Measurements from ENCODE around the gene KCTD5. TPM values are rescaled to one million over a fixed set of nuclear protein-coding genes. Genes with fewer than 3 reads are reported as not detected.

Gene KCTD5
- total RNA-seq, 1 donor = 16.4 TPM

DNA sequence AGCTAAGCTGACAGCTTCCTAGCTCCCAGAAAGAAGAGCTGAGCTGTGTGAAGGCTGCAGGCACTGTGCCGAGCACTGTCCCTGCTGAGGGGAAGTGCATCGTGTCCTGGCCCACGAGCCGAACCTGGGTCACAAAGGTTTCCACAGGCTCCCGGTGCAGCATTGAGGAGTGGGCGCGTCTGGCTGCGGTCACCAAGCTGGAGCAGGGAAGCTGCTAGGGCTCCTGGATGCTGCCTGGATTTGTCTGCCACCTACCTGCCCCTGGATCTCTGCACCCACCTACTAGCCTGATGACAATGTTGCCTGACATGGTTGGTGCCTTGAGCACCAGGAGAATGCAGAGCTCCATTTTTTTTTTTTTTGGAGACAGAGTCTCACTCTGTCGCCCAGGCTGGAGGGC lies 63.6 kb downstream of the KCTD5 start:
- TF ChIP-seq, protein P1, sequence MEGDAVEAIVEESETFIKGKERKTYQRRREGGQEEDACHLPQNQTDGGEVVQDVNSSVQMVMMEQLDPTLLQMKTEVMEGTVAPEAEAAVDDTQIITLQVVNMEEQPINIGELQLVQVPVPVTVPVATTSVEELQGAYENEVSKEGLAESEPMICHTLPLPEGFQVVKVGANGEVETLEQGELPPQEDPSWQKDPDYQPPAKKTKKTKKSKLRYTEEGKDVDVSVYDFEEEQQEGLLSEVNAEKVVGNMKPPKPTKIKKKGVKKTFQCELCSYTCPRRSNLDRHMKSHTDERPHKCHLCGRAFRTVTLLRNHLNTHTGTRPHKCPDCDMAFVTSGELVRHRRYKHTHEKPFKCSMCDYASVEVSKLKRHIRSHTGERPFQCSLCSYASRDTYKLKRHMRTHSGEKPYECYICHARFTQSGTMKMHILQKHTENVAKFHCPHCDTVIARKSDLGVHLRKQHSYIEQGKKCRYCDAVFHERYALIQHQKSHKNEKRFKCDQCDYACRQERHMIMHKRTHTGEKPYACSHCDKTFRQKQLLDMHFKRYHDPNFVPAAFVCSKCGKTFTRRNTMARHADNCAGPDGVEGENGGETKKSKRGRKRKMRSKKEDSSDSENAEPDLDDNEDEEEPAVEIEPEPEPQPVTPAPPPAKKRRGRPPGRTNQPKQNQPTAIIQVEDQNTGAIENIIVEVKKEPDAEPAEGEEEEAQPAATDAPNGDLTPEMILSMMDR (IDR thresholded peaks at IDR 0.05; ENCODE audit: insufficient read depth, low read length) = no peak
- DNase-seq (ENCODE audit: low read depth) = no peak
- no peak overlapping the region for H3K4me3 ChIP-seq (ENCODE audit: low read depth, low read length)

DNA sequence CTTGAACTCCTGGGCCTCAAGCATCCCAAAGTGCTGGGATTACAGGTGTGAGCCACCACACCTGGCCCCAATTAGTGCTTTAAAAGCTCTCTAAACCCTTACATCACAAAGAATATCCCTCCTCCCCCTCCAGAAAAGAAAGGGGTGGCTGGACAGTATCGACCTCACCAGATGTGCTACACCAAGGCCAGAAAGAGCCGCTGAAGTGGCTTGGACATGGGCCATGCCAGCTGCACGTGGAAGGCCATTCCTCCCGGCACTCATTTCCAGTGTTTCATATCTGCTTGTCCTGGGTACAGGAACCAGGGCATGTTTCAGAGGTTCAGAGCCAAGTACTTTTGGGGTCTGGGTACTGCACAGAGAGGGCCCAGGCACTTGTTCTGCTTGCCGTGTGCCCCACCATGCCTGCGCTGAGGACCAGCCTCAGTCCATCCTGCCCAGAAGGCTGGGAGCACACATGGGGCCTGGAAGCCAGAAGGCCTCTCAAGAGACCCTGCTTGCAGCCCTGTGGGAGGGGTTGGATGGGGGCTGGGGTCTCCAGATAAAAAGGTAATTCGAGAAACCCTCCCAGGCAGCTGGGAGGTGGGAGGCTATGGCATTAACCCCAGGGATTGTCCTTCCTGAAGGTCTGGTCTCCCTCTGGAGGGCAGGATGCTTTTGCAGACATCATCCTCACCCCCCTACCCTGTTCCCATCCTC lies 66.6 kb downstream of the KCTD5 start:
- H3K4me3 ChIP-seq (ENCODE audit: low read depth, low read length) = no peak overlapping the region
- TF ChIP-seq, protein P1 (IDR thresholded peaks at IDR 0.05; ENCODE audit: insufficient read depth, low read length) = no peak
- DNase-seq (ENCODE audit: low read depth) = no peak

DNA sequence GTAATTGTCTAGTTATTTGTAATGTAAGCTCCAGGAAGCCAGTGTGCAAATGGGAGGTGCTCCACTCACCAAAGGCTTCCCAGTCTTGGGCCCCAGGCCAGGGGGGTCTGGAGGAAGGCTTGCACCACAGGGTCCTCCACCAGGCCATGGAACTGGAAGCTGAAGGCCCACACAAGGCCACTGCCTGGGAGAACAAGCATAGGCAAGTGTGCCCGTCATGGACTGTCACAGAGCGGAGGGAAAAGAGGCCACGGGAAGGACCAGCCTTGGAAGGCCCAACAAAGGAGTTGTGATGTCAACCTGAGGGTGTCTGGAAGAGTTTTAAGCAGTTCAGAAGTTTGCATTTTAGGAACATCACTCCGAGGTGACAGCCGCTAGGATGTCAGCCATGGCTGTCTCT lies 67.2 kb downstream of the KCTD5 start:
- DNase-seq (ENCODE audit: low read depth) = no peak
- TF ChIP-seq, protein P1 (IDR thresholded peaks at IDR 0.05; ENCODE audit: insufficient read depth, low read length) = no peak
- H3K4me3 ChIP-seq (ENCODE audit: low read depth, low read length) = no peak overlapping the region

DNA sequence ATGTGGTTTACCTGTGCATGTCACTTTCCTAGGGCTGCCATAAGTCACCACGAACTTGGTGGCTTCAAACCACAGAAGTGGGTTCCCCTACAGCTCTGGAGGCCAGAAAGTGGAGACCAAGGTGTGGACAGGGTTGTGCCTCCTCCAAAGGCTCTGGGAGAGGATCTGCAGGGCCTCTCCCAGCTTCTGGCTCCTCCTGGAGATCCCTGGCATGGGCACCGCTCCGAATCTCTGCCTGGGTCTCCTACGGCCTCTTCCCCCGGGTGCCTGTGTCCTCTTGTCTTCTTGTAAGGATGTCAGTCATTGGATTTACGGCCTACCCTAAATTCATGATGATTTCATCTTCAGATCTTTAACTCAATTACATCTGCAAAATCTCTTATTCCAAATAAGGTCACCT lies 67.6 kb downstream of the KCTD5 start:
- TF ChIP-seq, protein P1 (IDR thresholded peaks at IDR 0.05; ENCODE audit: insufficient read depth, low read length) = no peak
- no peak for DNase-seq (ENCODE audit: low read depth)
- H3K4me3 ChIP-seq (ENCODE audit: low read depth, low read length) = no peak overlapping the region

- TF ChIP-seq, protein P1 (IDR thresholded peaks at IDR 0.05; ENCODE audit: insufficient read depth, low read length) = no peak
- DNase-seq (ENCODE audit: low read depth) = no peak
- H3K4me3 ChIP-seq (ENCODE audit: low read depth, low read length) = peak overlapping the region; percentile 93
These were observed 69.3 kb downstream of the KCTD5 start for GRCh38 chr16:2751577-2752034.

- TF ChIP-seq, protein P1 (IDR thresholded peaks at IDR 0.05; ENCODE audit: insufficient read depth, low read length) = no peak
- DNase-seq (ENCODE audit: low read depth) = peak; percentile 97
- H3K4me3 ChIP-seq (ENCODE audit: low read depth, low read length) = peak within 1 kb of the TSS; percentile 93
These were observed 69.9 kb downstream of the KCTD5 start, which contains the start of gene SRRM2 for GRCh38 chr16:2752035-2752849. SRRM2 (plus strand) TSS chr16:2752638; CDS start chr16:2756365, 3,727 bp downstream.

Data from fibroblast of the aortic adventitia (primary cell).